ACC112 (cell line): ENCODE data around the gene GRM1.

Experiments
- H2AFZ ChIP-seq: fragments of 200-600 bp; sonication (generic); one replicate; pipeline ENCODE4 v1.6.0; 2017; ENCODE audit warnings: antibody characterized with exemption, low read length; ENCODE audit not compliant: unreplicated experiment
- H3K27ac ChIP-seq: fragments of 200-600 bp; sonication (generic); 2 replicates; pipeline ENCODE4 v1.5.1; 2014; ENCODE audit warnings: low read depth, mild to moderate bottlenecking, antibody characterized with exemption, low read length, moderate library complexity
- H3K27me3 ChIP-seq: fragments of 200-600 bp; sonication (generic); 2 replicates; pipeline ENCODE4 v1.6.1; 2014; ENCODE audit warnings: mild to moderate bottlenecking, antibody characterized with exemption, low read length, moderate library complexity, mixed read lengths; ENCODE audit not compliant: insufficient read depth
- H3K36me3 ChIP-seq: fragments of 200-600 bp; sonication (generic); 2 replicates; pipeline ENCODE4 v1.6.1; 2016; ENCODE audit warnings: mild to moderate bottlenecking, antibody characterized with exemption, low read length, moderate library complexity, mixed read lengths; ENCODE audit not compliant: insufficient read depth
- H3K4me1 ChIP-seq: fragments of 200-600 bp; sonication (generic); one replicate; pipeline ENCODE4 v1.6.1; 2016; ENCODE audit warnings: low read length, mixed read lengths; ENCODE audit not compliant: insufficient read depth, unreplicated experiment, control insufficient read depth
- H3K4me3 ChIP-seq: fragments of 200-600 bp; sonication (generic); 2 replicates; pipeline ENCODE4 v1.5.1; 2014; ENCODE audit warnings: mild to moderate bottlenecking, low read depth, low read length
- H3K79me2 ChIP-seq: fragments of 200-600 bp; sonication (generic); one replicate; pipeline ENCODE4 v1.6.0; 2016; ENCODE audit warnings: low read length; ENCODE audit not compliant: control insufficient read depth, unreplicated experiment, insufficient read depth

GRM1 gene

DNA sequence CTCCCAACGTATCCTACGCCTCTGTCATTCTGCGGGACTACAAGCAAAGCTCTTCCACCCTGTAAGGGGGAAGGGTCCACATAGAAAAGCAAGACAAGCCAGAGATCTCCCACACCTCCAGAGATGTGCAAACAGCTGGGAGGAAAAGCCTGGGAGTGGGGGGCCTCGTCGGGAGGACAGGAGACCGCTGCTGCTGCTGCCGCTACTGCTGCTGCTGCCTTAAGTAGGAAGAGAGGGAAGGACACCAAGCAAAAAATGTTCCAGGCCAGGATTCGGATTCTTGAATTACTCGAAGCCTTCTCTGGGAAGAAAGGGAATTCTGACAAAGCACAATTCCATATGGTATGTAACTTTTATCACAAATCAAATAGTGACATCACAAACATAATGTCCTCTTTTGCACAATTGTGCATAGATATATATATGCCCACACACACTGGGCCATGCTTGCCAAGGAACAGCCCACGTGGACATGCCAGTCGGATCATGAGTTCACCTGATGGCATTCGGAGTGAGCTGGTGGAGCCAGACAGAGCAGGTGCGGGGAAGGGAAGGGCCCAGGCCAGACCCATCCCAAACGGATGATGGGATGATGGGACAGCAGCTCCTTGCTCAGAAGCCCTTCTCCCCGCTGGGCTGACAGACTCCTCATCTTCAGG is 406.0 kb downstream of the GRM1 start:
- Histone ChIP-seq H2AFZ (peak overlapping the region; percentile 84), H3K36me3 (no peaks in the 10 kb centered on the region), H3K27ac (no peak overlapping the region), H3K4me3 (peak overlapping the region; percentile 69), H3K27me3 (peaks cover 24% of the 10 kb centered on the region), H3K4me1 (no peaks in the 10 kb centered on the region), H3K79me2 (no peaks in the 10 kb centered on the region)

DNA sequence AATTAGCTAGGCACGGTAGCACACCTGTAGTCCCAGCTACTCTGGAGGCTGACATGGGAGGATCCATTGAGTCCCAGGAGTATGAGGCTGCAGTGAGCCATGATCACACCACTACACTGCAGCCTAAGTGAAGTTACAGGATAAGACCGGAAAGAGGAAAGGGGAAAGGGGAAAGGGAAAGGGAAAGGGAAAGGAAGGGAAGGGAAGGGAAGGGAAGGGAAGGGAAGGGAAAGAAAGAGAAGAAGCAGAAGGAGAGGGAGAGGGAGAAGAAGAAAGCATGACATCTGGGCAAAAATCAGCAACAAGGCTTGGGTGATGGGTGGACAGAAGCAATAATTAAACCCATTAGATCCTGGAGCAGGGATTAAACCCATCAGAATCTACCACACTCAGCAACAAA is 413.0 kb downstream of the GRM1 start:
- Histone ChIP-seq H3K27ac (no peak overlapping the region), H3K4me3 (no peak overlapping the region), H3K27me3 (peaks cover 30% of the 10 kb centered on the region), H3K4me1 (no peaks in the 10 kb centered on the region), H3K79me2 (no peaks in the 10 kb centered on the region), H2AFZ (no peak overlapping the region), H3K36me3 (no peaks in the 10 kb centered on the region)

DNA sequence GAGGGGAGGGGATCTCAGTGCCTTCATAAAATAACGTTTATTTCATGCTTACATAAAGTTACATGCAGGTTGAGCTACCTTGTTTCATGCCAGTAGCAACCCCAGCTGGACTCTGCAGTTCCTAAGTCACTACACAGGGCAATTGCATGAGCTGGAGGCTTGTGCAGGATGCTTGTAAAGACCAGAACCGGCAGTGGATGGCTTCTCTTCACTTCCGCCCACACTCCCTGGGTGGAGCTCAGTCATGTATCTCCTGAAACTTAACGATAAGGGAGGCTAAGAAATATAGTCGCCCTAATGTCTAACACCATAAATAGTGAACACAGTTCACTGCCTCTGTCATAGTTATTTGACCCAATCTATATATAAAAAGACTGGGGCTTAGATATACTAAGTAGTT is 415.3 kb downstream of the GRM1 start:
- H3K27me3 ChIP-seq: peaks cover 16% of the 10 kb centered on the region; the same call in 1 of the 2 replicates
- no peak overlapping the region for H2AFZ ChIP-seq
- H3K27ac ChIP-seq: no peak overlapping the region
- H3K79me2 ChIP-seq: no peaks in the 10 kb centered on the region
- H3K4me3 ChIP-seq: no peak overlapping the region
- no peaks in the 10 kb centered on the region for H3K4me1 ChIP-seq
- H3K36me3 ChIP-seq: no peaks in the 10 kb centered on the region

DNA sequence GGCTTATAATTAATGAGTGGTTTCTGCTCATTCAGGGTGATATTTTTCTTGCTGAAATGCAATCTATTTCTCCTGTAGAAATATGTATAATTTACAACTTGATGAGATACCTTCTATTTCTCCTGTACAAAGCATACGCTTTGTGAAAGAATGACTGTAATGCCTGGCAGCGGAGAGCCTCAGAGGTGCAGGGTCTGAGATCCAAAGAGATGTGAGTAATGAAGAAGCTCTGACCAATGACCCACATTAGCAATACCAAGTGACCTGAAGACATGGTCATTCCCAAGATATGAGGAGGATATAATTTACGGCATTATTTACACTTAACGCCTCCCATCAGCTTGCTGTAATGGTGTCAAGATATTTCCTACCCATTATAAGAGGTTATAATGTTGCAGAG is 416.4 kb downstream of the GRM1 start:
- Histone ChIP-seq H3K27ac (no peak overlapping the region), H2AFZ (no peak overlapping the region), H3K4me1 (no peaks in the 10 kb centered on the region), H3K79me2 (no peaks in the 10 kb centered on the region), H3K27me3 (peaks cover 15% of the 10 kb centered on the region; the same call in 1 of the 2 replicates), H3K36me3 (no peaks in the 10 kb centered on the region), H3K4me3 (no peak overlapping the region)

DNA sequence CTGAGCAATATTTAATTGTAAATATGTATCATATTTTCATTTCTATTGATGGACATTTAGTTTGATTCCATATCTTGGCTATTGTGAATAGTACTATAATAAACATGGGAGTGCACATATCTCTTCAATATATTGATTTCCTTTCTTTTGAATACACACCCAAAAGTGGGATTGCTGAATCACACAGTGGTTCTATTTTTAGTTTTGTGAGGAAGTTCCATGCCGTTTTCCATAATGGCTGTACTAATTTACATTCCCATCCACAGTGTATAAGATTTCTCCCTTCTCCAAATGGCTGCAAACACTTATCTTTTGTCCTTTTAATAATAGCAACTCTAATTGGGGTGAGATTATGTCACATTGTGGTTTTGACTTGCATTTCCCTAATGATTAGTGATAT is 428.0 kb downstream of the GRM1 start:
- no peaks in the 10 kb centered on the region for H3K79me2 ChIP-seq

DNA sequence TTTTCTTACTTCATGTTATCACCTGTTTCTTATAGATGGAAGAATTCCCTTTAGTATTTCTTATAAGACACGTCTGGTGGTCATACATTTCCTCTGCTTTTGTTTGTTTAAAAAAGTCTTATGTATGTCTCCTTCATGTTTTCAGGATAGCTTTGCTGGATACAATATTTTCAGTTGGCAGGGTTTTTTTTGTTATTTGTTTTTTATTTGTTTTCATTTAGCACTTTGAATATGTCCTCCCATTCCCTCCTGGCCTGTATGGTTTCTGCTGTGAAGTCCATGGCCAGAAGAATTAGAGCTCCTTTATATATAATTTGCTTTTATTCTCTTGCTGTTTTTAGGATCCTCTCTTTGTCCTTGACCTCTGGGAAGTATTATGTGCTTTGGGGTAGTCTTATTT is 432.1 kb downstream of the GRM1 start:
- Histone ChIP-seq H3K27ac (no peak overlapping the region), H3K4me3 (no peak overlapping the region), H3K36me3 (no peaks in the 10 kb centered on the region), H3K79me2 (no peaks in the 10 kb centered on the region), H3K4me1 (no peaks in the 10 kb centered on the region), H3K27me3 (0 out of 2 replicates have a peak, but pooled peaks cover 3% of the 10 kb centered on the region), H2AFZ (no peak overlapping the region)

More for the DNA sequence above, 428.0 kb downstream of the GRM1 start:
- H3K4me1 ChIP-seq: no peaks in the 10 kb centered on the region
- H2AFZ ChIP-seq: no peak overlapping the region
- no peak overlapping the region for H3K27ac ChIP-seq
- no peak overlapping the region for H3K4me3 ChIP-seq
- H3K36me3 ChIP-seq: no peaks in the 10 kb centered on the region
- no peaks in the 10 kb centered on the region for H3K27me3 ChIP-seq

DNA sequence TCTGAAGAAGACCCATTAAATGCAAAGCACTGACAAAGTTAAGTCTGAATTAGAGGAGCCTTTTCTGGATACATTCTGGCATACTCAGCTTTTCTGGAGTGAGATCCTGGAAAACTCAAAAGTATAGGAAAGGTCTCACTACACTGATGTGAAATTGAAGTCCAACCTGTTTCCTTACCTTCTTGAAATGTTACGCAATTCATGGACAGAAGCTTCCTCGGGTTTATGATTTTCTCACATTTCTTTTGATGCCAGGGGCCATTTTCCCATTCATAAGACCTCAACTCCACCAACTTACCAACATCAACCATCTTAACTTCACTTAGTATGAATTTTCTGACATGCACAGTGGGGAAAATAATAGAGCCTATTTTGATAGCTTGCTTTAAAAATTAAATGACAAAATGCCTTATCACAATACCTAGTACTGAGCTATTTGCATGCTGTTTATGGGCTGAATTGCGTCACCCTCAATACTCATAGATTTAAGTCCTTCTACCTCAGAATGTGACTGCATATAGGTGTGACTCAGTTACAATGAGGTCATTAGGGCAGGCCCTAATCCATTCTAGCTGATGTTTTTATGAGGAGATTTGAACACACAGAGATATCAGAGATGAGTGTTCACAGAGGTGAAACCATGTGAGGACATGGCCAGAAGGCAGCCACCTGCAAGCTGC is 441.4 kb downstream of the GRM1 start:
- no peak overlapping the region for H3K27ac ChIP-seq
- H3K4me3 ChIP-seq: no peak overlapping the region
- H2AFZ ChIP-seq: no peak overlapping the region
- H3K36me3 ChIP-seq: no peaks in the 10 kb centered on the region
- H3K79me2 ChIP-seq: no peaks in the 10 kb centered on the region
- H3K4me1 ChIP-seq: no peaks in the 10 kb centered on the region
- H3K27me3 ChIP-seq: 0 out of 2 replicates have a peak, but pooled peaks cover 5% of the 10 kb centered on the region

DNA sequence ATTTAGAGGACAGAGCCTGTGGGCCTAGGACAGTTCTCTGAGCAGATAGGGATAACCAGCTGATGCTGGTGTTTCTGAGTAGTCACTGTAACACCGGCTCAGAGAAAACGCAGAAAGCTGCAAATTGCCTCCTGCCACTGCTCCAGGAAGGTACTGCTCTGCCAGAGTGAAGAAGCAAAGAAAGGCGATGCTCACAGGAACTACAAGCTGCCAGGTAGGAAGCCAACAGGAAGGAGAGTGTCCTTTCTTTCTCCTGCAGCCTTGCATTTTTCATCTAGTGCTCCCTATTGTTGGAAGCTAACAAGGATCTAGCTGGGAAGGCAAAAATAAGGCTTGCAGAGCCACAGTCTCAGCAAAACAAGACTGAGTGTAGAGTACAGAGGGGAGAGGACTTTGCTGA is 444.1 kb downstream of the GRM1 start:
- no peak overlapping the region for H3K4me3 ChIP-seq
- H3K36me3 ChIP-seq: no peaks in the 10 kb centered on the region
- H3K79me2 ChIP-seq: no peaks in the 10 kb centered on the region
- H3K27ac ChIP-seq: no peak overlapping the region
- H2AFZ ChIP-seq: no peak overlapping the region
- H3K27me3 ChIP-seq: 0 out of 2 replicates have a peak, but pooled peaks cover 5% of the 10 kb centered on the region
- H3K4me1 ChIP-seq: no peaks in the 10 kb centered on the region

DNA sequence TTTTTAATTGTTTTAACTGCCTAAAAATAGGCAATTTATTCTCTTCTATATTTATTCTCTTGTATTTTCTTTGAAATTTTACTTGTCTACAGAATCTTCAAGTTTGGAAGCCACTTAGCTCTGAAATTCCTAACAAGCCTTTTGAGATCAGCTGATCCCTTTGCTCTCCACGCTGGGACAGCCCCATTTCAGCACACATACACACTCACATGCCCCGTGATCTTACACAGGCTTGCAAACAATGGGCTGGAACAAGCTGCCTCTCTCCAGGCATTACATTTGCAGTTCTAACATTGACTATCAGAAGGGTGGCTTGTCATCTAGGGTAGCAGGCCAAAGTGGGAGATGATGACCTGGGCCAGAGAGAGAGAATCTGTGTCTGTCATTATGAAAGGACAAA is 452.7 kb downstream of the GRM1 start:
- H3K4me1 ChIP-seq: no peaks in the 10 kb centered on the region
- no peak overlapping the region for H3K4me3 ChIP-seq
- no peaks in the 10 kb centered on the region for H3K79me2 ChIP-seq
- no peaks in the 10 kb centered on the region for H3K27me3 ChIP-seq
- no peak overlapping the region for H3K27ac ChIP-seq
- H2AFZ ChIP-seq: no peak overlapping the region
- H3K36me3 ChIP-seq: no peaks in the 10 kb centered on the region

DNA sequence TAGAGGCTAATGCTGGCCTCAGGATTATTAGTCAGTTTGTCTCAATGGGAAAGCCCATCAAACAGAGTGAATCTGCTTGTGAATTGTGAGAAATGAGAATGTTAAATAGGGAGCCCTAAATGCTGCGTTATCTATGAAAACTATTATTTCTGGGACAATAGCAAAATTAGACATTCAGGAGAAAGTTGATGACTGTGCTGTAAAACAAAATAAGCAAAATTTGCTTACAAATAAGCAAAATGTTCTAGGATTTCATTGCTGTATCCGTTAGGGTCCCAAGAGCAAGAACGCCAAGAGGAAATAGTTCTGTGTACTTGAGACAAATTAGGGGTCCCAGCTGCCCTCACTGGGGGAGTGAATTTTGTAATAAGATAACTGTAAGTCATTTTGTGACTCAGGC is 455.5 kb downstream of the GRM1 start:
- Histone ChIP-seq H2AFZ (no peak overlapping the region), H3K27me3 (peaks cover 3% of the 10 kb centered on the region; the same call in 1 of the 2 replicates), H3K4me3 (no peak overlapping the region), H3K4me1 (no peaks in the 10 kb centered on the region), H3K36me3 (no peaks in the 10 kb centered on the region), H3K27ac (no peak overlapping the region), H3K79me2 (no peaks in the 10 kb centered on the region)
